MM.1S (cell line): Measurements from ENCODE around the gene MACROD2.

Experiments used
- DNase-seq: peaks from one replicate; pipeline ENCODE4 v3.0.0-alpha.2; 2015
- H2AFZ ChIP-seq: fragments of 300-600 bp; sonication (generic); 2 replicates; pipeline ENCODE4 v1.6.0; 2016; ENCODE audit warnings: antibody characterized with exemption, low read length
- H3F3A ChIP-seq: fragments of 300-600 bp; sonication (generic); 2 replicates; pipeline ENCODE4 v1.6.1; 2016; ENCODE audit warnings: mild to moderate bottlenecking, antibody characterized with exemption, low read length, moderate library complexity, mixed read lengths; ENCODE audit not compliant: insufficient read depth
- H3K27ac ChIP-seq: fragments of 300-600 bp; sonication (generic); 2 replicates; pipeline ENCODE4 v1.5.1; 2016; ENCODE audit warnings: mild to moderate bottlenecking, low read length
- H3K27me3 ChIP-seq: fragments of 300-600 bp; sonication (generic); replicated peaks from 2 replicates; pipeline ENCODE4 v1.6.0; 2016; ENCODE audit warnings: low read length; ENCODE audit not compliant: insufficient read depth
- H3K36me3 ChIP-seq: fragments of 300-600 bp; sonication (generic); replicated peaks from 2 replicates; pipeline ENCODE4 v1.6.1; 2016; ENCODE audit warnings: mild to moderate bottlenecking, low read length, mixed read lengths; ENCODE audit not compliant: insufficient read depth
- H3K4me1 ChIP-seq: fragments of 300-600 bp; sonication (generic); 2 replicates; pipeline ENCODE4 v1.6.1; 2016; ENCODE audit warnings: low read length, mixed read lengths
- H3K4me2 ChIP-seq: fragments of 300-600 bp; sonication (generic); 2 replicates; pipeline ENCODE4 v1.6.0; 2016; ENCODE audit warnings: low read depth, low read length
- H3K4me3 ChIP-seq: fragments of 300-600 bp; sonication (generic); 2 replicates; pipeline ENCODE4 v1.5.1; 2016; ENCODE audit warnings: low read length, mixed read lengths
- H3K79me2 ChIP-seq: fragments of 300-600 bp; sonication (generic); 2 replicates; pipeline ENCODE4 v1.6.1; 2016; ENCODE audit warnings: mixed run types, low read length, mixed read lengths
- H3K9ac ChIP-seq: fragments of 300-600 bp; sonication (generic); 2 replicates; pipeline ENCODE4 v1.6.1; 2016; ENCODE audit warnings: low read length, mixed read lengths
- H3K9me2 ChIP-seq: fragments of 300-600 bp; sonication (generic); replicated peaks from 2 replicates; pipeline ENCODE4 v1.6.1; 2016; ENCODE audit warnings: mild to moderate bottlenecking, low read length, mixed read lengths; ENCODE audit not compliant: insufficient read depth
- H3K9me3 ChIP-seq: fragments of 300-600 bp; sonication (generic); replicated peaks from 2 replicates; pipeline ENCODE4 v1.6.1; 2016; ENCODE audit warnings: mild to moderate bottlenecking, low read length, mixed read lengths; ENCODE audit not compliant: insufficient read depth
- H4K20me1 ChIP-seq: fragments of 300-600 bp; sonication (generic); 2 replicates; pipeline ENCODE4 v1.6.1; 2016; ENCODE audit warnings: mild to moderate bottlenecking, low read length, moderate library complexity, mixed read lengths; ENCODE audit not compliant: insufficient read depth
- CTCF ChIP-seq: fragments of 300-600 bp; sonication (generic); IDR thresholded peaks from 2 replicates; pipeline ENCODE4 v1.5.1; 2016; ENCODE audit warnings: antibody characterized with exemption, low read length, mixed read lengths
- EZH2 ChIP-seq: fragments of 300-600 bp; sonication (generic); optimal IDR thresholded peaks from 2 replicates; pipeline ENCODE3; 2017; ENCODE audit warnings: low read depth, mild to moderate bottlenecking, antibody characterized with exemption, low read length, mixed read lengths
- EZH2phosphoT487 ChIP-seq: fragments of 300-600 bp; sonication (generic); IDR thresholded peaks from 2 replicates; pipeline ENCODE4 v1.6.1; 2018; ENCODE audit warnings: antibody characterized with exemption, low read length

Gene MACROD2

GRCh38 chr20:14860410-14860814 is 865.1 kb downstream of the MACROD2 start:
- H3K27ac ChIP-seq = no peak overlapping the region
- peaks cover 6% of the 10 kb centered on the region; the same call in 1 of the 2 replicates for H3K4me1 ChIP-seq
- no peaks in the 10 kb centered on the region for H3K36me3 ChIP-seq
- H3K27me3 ChIP-seq = no peaks in the 10 kb centered on the region
- no peaks in the 10 kb centered on the region for H3K9me2 ChIP-seq
- no peaks in the 10 kb centered on the region for H3F3A ChIP-seq
- DNase-seq = no peak
- H3K4me3 ChIP-seq = no peak overlapping the region
- no peak overlapping the region for H2AFZ ChIP-seq
- TF ChIP-seq EZH2 (no peak), CTCF (no peak)
- H3K9ac ChIP-seq = no peak overlapping the region
- no peaks in the 10 kb centered on the region for H3K9me3 ChIP-seq
- no peaks in the 10 kb centered on the region for H3K79me2 ChIP-seq
- H3K4me2 ChIP-seq = no peak overlapping the region
- no peaks in the 10 kb centered on the region for H4K20me1 ChIP-seq

- H3F3A ChIP-seq = no peaks in the 10 kb centered on the region
- TF ChIP-seq EZH2 = no peak
- H3K36me3 ChIP-seq = no peaks in the 10 kb centered on the region
- no peak overlapping the region for H3K4me3 ChIP-seq
- H3K4me2 ChIP-seq = no peak overlapping the region
- H2AFZ ChIP-seq = no peak overlapping the region
- DNase-seq = no peak
- no peaks in the 10 kb centered on the region for H3K27me3 ChIP-seq
- H3K9me2 ChIP-seq = no peaks in the 10 kb centered on the region
- no peaks in the 10 kb centered on the region for H3K9me3 ChIP-seq
- no peak overlapping the region for H3K9ac ChIP-seq
- H3K4me1 ChIP-seq = peaks cover 6% of the 10 kb centered on the region; the same call in 1 of the 2 replicates
- no peaks in the 10 kb centered on the region for H3K79me2 ChIP-seq
- no peaks in the 10 kb centered on the region for H4K20me1 ChIP-seq
- H3K27ac ChIP-seq = no peak overlapping the region
These were observed 865.8 kb downstream of the MACROD2 start for GRCh38 chr20:14861028-14861699.

DNA sequence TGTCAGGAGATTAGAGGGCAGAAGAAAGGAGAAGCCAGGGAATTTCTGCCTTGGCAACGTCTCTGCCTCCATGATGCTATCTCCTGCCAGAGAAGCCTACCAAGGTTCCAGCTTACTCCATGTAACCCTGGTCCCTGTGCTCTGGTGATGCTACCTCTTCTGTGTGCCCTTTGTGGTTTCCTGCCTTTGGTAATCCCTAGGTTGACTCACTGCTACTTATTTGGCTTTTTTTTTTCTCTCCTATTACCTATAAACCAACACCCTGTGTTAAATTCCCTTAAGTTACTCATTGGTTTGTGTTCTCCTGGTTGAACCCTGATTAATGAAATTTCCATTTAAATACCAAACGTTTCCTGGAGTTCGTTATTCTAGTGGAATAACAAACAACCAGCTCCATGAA is 869.9 kb downstream of the MACROD2 start:
- TF ChIP-seq CTCF (no peak), EZH2 (no peak), EZH2phosphoT487 (no peak)
- Histone ChIP-seq H3K79me2 (no peaks in the 10 kb centered on the region), H3K4me1 (peaks cover 6% of the 10 kb centered on the region; the same call in 1 of the 2 replicates), H3K36me3 (no peaks in the 10 kb centered on the region), H3K9ac (no peak overlapping the region), H3F3A (no peaks in the 10 kb centered on the region), H3K9me2 (no peaks in the 10 kb centered on the region), H3K9me3 (no peaks in the 10 kb centered on the region), H2AFZ (no peak overlapping the region), H3K27me3 (no peaks in the 10 kb centered on the region), H3K4me3 (no peak overlapping the region), H3K4me2 (no peak overlapping the region), H4K20me1 (no peaks in the 10 kb centered on the region), H3K27ac (no peak overlapping the region)
- peak; percentile 40 for DNase-seq

DNA sequence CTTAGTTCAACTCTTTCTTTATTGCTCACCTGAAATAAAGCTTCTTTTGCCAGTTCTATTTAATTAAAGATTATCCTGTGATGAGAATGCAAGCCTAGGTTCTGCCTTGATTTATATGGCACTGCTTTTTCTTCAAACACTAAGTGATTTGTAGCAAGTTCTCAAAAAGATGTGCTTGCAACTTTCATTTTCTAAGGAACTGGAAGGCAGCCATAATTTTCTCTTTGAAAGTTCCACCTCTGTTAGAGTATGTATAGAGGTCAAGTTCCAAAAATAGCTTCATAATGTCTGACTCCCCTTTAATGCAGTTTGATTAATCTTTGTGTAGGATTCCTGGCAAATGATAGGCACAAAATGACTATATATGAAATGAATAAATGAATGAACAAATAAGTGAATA is 870.4 kb downstream of the MACROD2 start:
- Histone ChIP-seq H2AFZ (no peak overlapping the region), H3K4me3 (no peak overlapping the region), H3K27ac (no peak overlapping the region), H4K20me1 (no peaks in the 10 kb centered on the region), H3K4me1 (peaks cover 6% of the 10 kb centered on the region; the same call in 1 of the 2 replicates), H3K9me2 (no peaks in the 10 kb centered on the region), H3K36me3 (no peaks in the 10 kb centered on the region), H3K4me2 (no peak overlapping the region), H3K79me2 (no peaks in the 10 kb centered on the region), H3K9ac (no peak overlapping the region), H3F3A (no peaks in the 10 kb centered on the region), H3K27me3 (no peaks in the 10 kb centered on the region), H3K9me3 (no peaks in the 10 kb centered on the region)
- no peak for TF ChIP-seq CTCF
- TF ChIP-seq EZH2phosphoT487 = no peak
- no peak for TF ChIP-seq EZH2
- DNase-seq = peak; percentile 54
